Stimulated activated CD8-positive, alpha-beta memory T cell treated with anti-CD3 and anti-CD28 coated beads, Interleukin-4, amount 100 ng/mL, for 1 hour (primary cell): ENCODE results near the gene OR13D1.
"Not testable (repeated sequence)": the region's sequence is repeated elsewhere in the genome, so short reads cannot be mapped to it uniquely, and the experiment has no call there.

Experiments used
- DNase-seq, 2 donors: peaks; one replicate each; pipeline ENCODE4 v3.0.0-alpha.2; 2020; ENCODE audit warnings: low read depth in 2 of 2, low spot score in 1 of 2

Gene OR13D1, protein sequence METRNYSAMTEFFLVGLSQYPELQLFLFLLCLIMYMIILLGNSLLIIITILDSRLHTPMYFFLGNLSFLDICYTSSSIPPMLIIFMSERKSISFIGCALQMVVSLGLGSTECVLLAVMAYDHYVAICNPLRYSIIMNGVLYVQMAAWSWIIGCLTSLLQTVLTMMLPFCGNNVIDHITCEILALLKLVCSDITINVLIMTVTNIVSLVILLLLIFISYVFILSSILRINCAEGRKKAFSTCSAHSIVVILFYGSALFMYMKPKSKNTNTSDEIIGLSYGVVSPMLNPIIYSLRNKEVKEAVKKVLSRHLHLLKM

GRCh38 chr9:104694218-104694617 lies at the start of gene OR13D1:
TSS of gene OR13D1 (plus strand) at chr9:104694518. CDS start at chr9:104694518, 0 bp downstream.
- DNase-seq, result no peak

GRCh38 chr9:104658496-104659195 lies 35.7 kb upstream of the OR13D1 start:
- DNase-seq, result no peak

DNA sequence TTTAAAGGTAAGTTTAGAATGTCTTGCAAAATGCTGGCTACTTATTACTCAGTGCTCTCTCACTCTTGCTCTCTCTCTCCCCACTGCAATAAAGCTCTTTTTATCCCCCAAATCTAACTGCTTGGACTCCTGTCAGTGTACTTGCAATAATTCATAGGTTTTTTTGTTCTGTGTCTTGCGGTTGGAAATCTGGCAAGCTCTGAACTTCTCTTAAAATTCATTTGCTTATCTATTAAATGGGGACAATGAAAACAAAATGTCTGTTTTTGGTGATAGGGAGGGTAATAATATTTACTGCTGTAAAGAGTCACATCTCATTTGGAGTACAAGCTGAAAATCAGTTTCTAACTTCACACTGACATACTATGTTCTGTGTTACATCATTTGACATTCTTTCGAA lies 18.7 kb upstream of the OR13D1 start:
- DNase-seq, result no peak

- DNase-seq, result no peak
Measured at GRCh38 chr9:104682642-104683041, 11.7 kb upstream of the OR13D1 start.

DNA sequence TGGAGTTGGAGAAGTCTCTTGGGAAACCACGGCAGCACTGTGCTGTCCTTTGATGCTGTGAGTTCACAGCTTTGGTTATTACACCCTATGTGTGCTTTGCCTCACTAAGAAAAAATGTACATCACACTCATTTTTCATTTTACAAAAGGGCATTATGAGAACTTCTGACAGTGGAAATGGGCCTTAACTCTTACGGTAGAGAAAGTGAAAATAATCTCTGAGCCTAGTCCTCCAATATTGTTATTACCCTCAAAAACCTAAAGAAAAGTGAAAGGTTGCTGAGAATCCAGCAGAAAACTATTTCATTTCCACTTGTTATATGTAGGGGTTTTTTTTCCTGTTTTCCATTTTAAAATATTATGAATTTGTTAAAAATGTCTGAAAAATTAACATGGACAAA lies 8.2 kb upstream of the OR13D1 start:
- no peak for DNase-seq

- no peak for DNase-seq
Measured at GRCh38 chr9:104700306-104700705, 6.0 kb downstream of the OR13D1 start.

DNA sequence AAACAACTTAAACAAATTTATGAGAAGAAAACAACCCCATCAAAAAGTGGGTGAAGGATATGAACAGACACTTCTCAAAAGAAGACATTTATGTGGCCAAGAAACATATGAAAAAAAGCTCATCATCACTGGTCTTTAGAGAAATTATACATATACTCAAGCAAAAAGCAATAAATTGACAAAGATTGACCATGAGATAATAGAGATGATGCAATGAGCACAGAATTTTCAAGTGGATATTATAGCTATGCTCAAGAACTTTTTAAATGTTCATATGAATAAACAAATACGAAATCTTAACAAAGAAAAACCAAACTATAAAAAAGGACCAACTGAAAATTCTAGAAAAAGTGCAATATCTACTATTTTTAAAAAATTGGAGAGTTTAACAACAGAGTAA lies 14.4 kb downstream of the OR13D1 start:
- DNase-seq, result not testable (repeated sequence)

GRCh38 chr9:104711604-104712003 lies 17.3 kb downstream of the OR13D1 start:
- no peak for DNase-seq

DNA sequence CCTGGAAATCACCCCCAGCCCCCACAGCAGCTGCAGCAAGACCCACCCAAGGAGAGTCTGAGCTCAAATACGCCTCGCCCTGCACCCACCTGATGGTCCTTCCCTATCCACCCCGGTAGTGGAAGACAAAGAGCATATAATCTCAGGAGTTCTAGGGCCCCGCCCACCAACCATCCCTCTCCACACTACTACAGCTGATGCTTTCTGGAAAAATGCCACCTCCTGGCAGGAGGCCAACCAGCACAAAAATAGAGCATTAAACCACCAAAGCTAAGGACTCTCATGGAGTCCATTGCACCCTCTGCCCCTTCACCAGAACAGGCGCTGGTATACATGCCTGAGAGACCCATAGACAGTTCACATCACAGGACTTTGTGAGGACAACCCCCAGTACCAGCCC lies 30.7 kb downstream of the OR13D1 start:
- DNase-seq, result no peak

- DNase-seq, result no peak
Measured at GRCh38 chr9:104738452-104738851, 44.1 kb downstream of the OR13D1 start.

DNA sequence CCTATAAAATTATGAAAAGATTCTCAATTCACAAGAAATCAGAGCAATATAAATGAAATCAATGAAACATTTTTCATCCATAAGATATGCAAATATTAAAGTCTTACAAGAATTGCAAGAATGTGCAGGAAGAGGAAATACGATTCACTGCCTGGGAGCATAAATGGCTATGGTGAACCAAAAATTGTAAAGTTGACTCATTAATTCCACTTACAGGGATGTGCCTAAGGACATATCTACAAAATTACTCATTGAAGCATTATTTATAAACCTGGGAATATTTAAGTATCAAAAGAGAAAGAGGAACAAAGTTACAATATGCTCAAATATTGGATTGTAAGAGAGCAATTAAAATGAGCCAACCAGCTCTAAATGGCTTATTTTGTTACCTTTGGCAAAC lies 46.3 kb downstream of the OR13D1 start:
- DNase-seq, result no peak

DNA sequence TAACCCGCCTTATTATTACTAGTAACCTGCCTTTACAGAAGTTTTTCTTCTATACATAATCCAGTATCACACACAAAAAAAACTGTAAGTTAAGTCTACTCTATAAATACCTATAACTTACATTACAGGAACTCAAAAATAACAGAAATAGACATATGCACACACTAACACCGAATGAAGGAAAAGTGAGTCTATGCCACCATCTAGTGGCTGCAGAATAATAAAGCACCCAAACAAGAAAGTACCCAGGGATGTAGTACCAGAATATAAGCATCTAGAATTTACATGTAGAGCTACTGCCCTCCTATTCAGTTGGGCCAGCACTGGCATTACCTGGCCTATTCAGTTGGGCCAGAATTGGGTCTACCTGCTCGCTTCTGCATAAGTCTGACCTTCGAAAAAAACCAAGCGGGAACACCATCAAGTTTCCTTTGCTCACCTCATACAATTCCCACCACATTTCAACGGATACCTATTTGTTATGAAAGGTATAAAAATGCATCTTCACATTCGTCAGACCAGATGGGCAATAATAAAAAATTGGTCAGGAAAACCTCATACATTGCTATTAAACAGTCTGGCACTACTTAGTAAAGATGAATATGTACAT lies 49.2 kb downstream of the OR13D1 start:
- no peak for DNase-seq
